Panc1 (cell line): Measurements from ENCODE around the gene CADM1.

Experiments
- CTCF ChIP-seq: fragments of 450-650 bp; IDR thresholded peaks from 2 replicates; pipeline ENCODE4 v1.5.1; 2017; ENCODE audit warnings: mild to moderate bottlenecking
- POLR2AphosphoS5 ChIP-seq: IDR thresholded peaks from 2 replicates; pipeline ENCODE4 v1.6.1; 2012; ENCODE audit warnings: mild to moderate bottlenecking, low read depth, low read length, moderate library complexity

GRCh38 chr11:115530752-115531151 is 26.5 kb upstream of the CADM1 start:
- TF ChIP-seq CTCF (no peak), POLR2AphosphoS5 (no peak)
